Measurements from ENCODE around the gene CKAP5. TPM values are rescaled to one million over a fixed set of nuclear protein-coding genes. Genes with fewer than 3 reads are reported as not detected.

The CKAP5 gene
- total RNA-seq, 2 experiments from 2014 or later: 130 to 133 TPM

DNA sequence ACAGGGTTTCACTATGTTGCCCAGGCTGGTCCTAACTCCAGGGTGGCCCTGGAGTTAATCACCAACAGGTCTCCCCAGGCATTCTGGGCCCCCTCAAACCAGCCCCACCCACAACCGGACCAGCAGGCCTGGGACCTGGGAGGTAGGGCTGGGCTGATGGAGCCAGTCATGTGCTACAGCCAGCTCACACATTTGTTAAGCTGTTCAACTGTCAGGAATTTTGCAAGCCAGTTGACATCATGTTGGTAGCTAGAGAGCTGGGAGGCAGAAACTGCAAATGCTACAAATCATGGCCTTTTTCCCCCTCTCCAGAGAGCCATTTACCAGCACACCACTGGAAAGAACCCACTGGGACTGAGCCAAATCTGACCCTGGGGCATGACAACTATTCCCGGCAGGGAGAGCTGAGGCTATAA is 152.5 kb downstream of the CKAP5 start:
- ChIA-PET POLR2A (no interaction called here), CTCF (interaction anchor here (1.4 kb wide), 1 partner anchor 14 kb away, joined by 3 read pairs; no protein-coding TSS in a partner anchor)

Other genes with a start within 250 kb of the CKAP5 start
- 1 to 10 TPM; 3.5 to 3.6 TPM for gene HARBI1, start 229.1 kb downstream of the CKAP5 start, total RNA-seq
- 10 to 100 TPM; 52.5 to 59.0 TPM for gene ATG13, start 228.7 kb downstream of the CKAP5 start, total RNA-seq
- 10 to 100 TPM; 52.9 to 54.4 TPM for gene ARHGAP1, start 145.7 kb downstream of the CKAP5 start, total RNA-seq
- 10 to 100 TPM; 11.4 to 12.0 TPM for gene ZNF408, start 145.2 kb downstream of the CKAP5 start, total RNA-seq
- not detected for gene F2, start 127.1 kb downstream of the CKAP5 start, total RNA-seq
- under 1 TPM; 0.19 to 0.38 TPM for gene LRP4, start 72.3 kb upstream of the CKAP5 start, total RNA-seq
- gene CSTPP1, start 90.5 kb upstream of the CKAP5 start, total RNA-seq: 10 to 100 TPM; 15.7 to 16.0 TPM